Neural crest cell (in vitro differentiated cells): ENCODE data around the gene SLX4IP. TPM values are rescaled to one million over a fixed set of nuclear protein-coding genes. Genes with fewer than 3 reads are reported as not detected.

Source experiments
- DNase-seq: peaks from one replicate; pipeline ENCODE4 v3.0.0; 2021; ENCODE audit warnings: low read depth, mixed read lengths, low spot score
- H3K27ac Mint-ChIP-seq: one replicate; pipeline ENCODE4 v1.8.0; 2021; ENCODE audit warnings: mild to moderate bottlenecking, mixed read lengths; ENCODE audit not compliant: unreplicated experiment
- H3K27me3 Mint-ChIP-seq: 2 replicates; pipeline ENCODE4 v1.8.0; 2021; ENCODE audit warnings: low read depth, mild to moderate bottlenecking, mixed read lengths
- H3K36me3 Mint-ChIP-seq: 2 replicates; pipeline ENCODE4 v1.8.0; 2021; ENCODE audit warnings: low read depth, mild to moderate bottlenecking, mixed read lengths
- H3K4me1 Mint-ChIP-seq: 2 replicates; pipeline ENCODE4 v1.8.0; 2021; ENCODE audit warnings: mixed read lengths
- H3K4me3 Mint-ChIP-seq: one replicate; pipeline ENCODE4 v1.8.0; 2021; ENCODE audit warnings: mild to moderate bottlenecking, mixed read lengths
- H3K9me3 Mint-ChIP-seq: 2 replicates; pipeline ENCODE4 v1.8.0; 2021; ENCODE audit warnings: mixed read lengths
- total RNA-seq: library from RNA; stranded (reverse); gene quantifications from 2 replicates; pipeline ENCODE4 v1.2.1, GENCODE V29; 2021
- TF ChIP-seq, protein P1 (sequence below): fragments of 200-600 bp; sonication (generic); conservative IDR thresholded peaks from 2 replicates; pipeline ENCODE4 v1.5.0; 2021; ENCODE audit warnings: antibody characterized with exemption, mild to moderate bottlenecking

SLX4IP gene
- total RNA-seq, 1 donor from 2014 or later, result 8.5 TPM

GRCh38 chr20:10504994-10505730 is 70.1 kb downstream of the SLX4IP start:
- TF ChIP-seq, protein P1, sequence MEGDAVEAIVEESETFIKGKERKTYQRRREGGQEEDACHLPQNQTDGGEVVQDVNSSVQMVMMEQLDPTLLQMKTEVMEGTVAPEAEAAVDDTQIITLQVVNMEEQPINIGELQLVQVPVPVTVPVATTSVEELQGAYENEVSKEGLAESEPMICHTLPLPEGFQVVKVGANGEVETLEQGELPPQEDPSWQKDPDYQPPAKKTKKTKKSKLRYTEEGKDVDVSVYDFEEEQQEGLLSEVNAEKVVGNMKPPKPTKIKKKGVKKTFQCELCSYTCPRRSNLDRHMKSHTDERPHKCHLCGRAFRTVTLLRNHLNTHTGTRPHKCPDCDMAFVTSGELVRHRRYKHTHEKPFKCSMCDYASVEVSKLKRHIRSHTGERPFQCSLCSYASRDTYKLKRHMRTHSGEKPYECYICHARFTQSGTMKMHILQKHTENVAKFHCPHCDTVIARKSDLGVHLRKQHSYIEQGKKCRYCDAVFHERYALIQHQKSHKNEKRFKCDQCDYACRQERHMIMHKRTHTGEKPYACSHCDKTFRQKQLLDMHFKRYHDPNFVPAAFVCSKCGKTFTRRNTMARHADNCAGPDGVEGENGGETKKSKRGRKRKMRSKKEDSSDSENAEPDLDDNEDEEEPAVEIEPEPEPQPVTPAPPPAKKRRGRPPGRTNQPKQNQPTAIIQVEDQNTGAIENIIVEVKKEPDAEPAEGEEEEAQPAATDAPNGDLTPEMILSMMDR, result no peak
- Mint-ChIP-seq H3K36me3 (no peaks in the 10 kb centered on the region), H3K4me3 (no peak overlapping the region), H3K27ac (no peak overlapping the region), H3K9me3 (peaks cover 3% of the 10 kb centered on the region), H3K27me3 (no peaks in the 10 kb centered on the region), H3K4me1 (peaks cover 64% of the 10 kb centered on the region)
- DNase-seq, result no peak

DNA sequence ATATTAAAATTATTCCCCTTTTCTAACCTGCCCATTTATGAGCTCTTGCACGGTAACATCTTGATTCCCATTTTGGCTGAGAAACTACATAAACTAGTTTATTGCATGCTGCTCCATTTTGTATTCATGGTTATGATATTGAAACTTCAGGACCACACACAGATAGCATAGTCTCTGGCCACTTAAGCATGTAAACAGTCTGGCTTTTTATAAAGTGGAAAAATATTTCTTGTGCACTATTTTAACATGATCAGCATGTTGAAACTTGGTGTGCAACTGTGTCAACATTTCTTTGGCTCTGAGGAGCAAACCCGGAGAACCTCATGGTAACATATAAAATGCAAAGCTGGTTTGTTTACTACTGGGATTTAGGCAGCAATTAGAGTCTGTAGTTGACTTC is 70.7 kb downstream of the SLX4IP start:
- Mint-ChIP-seq H3K27me3 (no peaks in the 10 kb centered on the region), H3K36me3 (no peaks in the 10 kb centered on the region), H3K27ac (no peak overlapping the region), H3K9me3 (peaks cover 3% of the 10 kb centered on the region), H3K4me1 (peaks cover 62% of the 10 kb centered on the region), H3K4me3 (no peak overlapping the region)
- DNase-seq, result no peak
- TF ChIP-seq, protein P1, result no peak

GRCh38 chr20:10507052-10507451 is 71.9 kb downstream of the SLX4IP start:
- Mint-ChIP-seq H3K27me3 (no peaks in the 10 kb centered on the region), H3K27ac (no peak overlapping the region), H3K9me3 (peaks cover 3% of the 10 kb centered on the region), H3K36me3 (no peaks in the 10 kb centered on the region), H3K4me3 (no peak overlapping the region), H3K4me1 (peaks cover 61% of the 10 kb centered on the region)
- DNase-seq, result no peak
- TF ChIP-seq, protein P1, result no peak

DNA sequence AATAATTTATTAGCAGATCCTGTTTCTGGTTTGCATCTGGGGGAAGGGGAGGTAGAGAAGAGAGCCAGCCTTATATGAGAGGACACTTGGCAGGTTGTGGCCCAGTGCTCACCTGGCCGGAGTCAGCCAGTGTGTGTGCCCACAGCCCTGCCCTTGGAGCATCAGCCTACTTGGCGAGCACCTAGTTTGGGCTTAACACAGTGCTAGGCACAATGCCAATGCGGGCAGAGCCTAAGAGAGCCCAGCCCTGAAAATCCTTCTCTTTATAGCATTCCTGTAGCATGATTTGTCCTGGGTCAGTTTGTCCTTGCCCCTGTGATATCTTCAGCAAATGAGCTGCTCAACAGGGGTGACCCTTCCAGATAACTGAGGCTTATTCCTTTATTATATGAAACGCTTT is 73.0 kb downstream of the SLX4IP start:
- Mint-ChIP-seq H3K27ac (no peak overlapping the region), H3K9me3 (peaks cover 3% of the 10 kb centered on the region), H3K4me1 (peaks cover 53% of the 10 kb centered on the region), H3K36me3 (no peaks in the 10 kb centered on the region), H3K4me3 (no peak overlapping the region), H3K27me3 (no peaks in the 10 kb centered on the region)
- DNase-seq, result no peak
- TF ChIP-seq, protein P1, result no peak

DNA sequence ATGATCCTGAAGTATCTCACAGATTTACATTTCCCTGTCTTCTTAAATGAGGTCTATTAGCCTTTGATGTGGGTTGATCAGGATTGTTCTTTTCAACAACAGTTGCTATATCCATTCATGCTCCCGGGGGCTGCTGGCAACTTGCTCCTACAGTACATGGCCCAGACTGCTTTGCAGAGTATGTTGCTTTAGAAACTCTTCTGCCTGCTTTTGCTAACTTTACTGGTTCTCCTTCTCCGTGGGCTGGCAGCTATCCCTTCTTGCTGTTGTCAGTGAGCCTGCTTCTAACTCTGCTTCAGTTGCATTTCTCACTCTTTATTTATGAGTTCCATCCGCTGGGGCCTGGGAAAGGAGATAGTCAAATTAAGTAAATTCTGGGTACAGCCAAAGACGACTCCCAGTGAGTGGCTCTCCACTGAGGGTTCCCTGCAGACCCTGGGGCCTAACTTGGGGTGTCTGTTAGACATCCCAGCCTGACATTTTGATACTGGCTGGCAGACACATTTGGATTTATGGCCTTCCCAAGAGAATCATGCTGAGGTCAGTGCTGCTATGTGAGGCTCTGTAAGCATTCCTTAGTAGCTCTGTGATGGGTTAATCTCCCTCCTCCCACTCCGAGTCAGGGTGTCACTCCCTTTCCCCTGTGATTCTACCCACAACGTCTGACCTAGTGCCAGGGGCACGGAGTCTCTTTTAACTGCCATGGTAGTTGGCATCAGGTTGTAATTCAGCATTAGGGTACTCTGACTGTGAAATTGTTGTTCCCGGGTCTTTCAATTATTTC is 73.6 kb downstream of the SLX4IP start:
- TF ChIP-seq, protein P1, result no peak
- H3K9me3 Mint-ChIP-seq, result peaks cover 3% of the 10 kb centered on the region
- H3K36me3 Mint-ChIP-seq, result no peaks in the 10 kb centered on the region
- H3K27ac Mint-ChIP-seq, result no peak overlapping the region
- H3K4me3 Mint-ChIP-seq, result no peak overlapping the region
- peaks cover 54% of the 10 kb centered on the region for H3K4me1 Mint-ChIP-seq
- H3K27me3 Mint-ChIP-seq, result no peaks in the 10 kb centered on the region
- DNase-seq, result no peak
